HepG2 (cell line): ENCODE results near the gene KCNC2. TPM values are rescaled to one million over a fixed set of nuclear protein-coding genes. Genes with fewer than 3 reads are reported as not detected.

Experiments
- ATAC-seq: fragments of 200-7000 bp; cut with Tn5 transposase; 3 replicates; pipeline ENCODE4 v1.9.1; 2020; ENCODE audit warnings: mild to moderate bottlenecking, moderate library complexity
- BruUV-seq: library from RNA; stranded (reverse); fragments of 400-500 nt; replicated peaks from 2 replicates; lab custom pipeline; 2021; lab: Mats Ljungman, UMichigan
- CTCF ChIA-PET: fragments of 300-600 bp; formaldehyde crosslinking; extraction: SDS; loops from one replicate; lab custom pipeline; 2021; ENCODE audit warnings: low total read pairs, inconsistent platforms, low intra/inter-chr PET ratio; lab: Yijun Ruan, JAX
- POLR2A ChIA-PET: fragments of 350-600 bp; sonication (Branson Sonifier 250); formaldehyde crosslinking; loops from one replicate; lab custom pipeline; 2020; ENCODE audit warnings: antibody characterized with exemption, inconsistent platforms; lab: Yijun Ruan, JAX
- DNase-seq: peaks from one replicate; pipeline ENCODE4 v3.0.0-alpha.2; 2015; ENCODE audit warnings: low spot score
- FAIRE-seq: peaks from 3 replicates; lab custom pipeline; 2011; peaks lifted over from hg19 to GRCh38; lab: Jason Lieb, UNC
- H2AFZ ChIP-seq: one replicate; pipeline ENCODE4 v1.6.1; 2011; ENCODE audit warnings: low read length, inconsistent platforms
- H3K27ac ChIP-seq: fragments of 300-600 bp; 3 replicates; pipeline ENCODE4 v1.8.0; 2011; ENCODE audit warnings: mixed run types, mild to moderate bottlenecking, mixed read lengths, low read length, inconsistent platforms; ENCODE audit not compliant: insufficient read depth; ENCODE audit errors: extremely low read length
- H3K27me3 ChIP-seq, 2 experiments: fragments of 200-600 bp in 1 of 2; 2 replicates in 1 of 2; 3 replicates in 1 of 2; pipeline versions ENCODE4 v1.6.0 to v1.8.0; 2011; ENCODE audit warnings: low read length in 2 of 2, mild to moderate bottlenecking in 2 of 2, moderate library complexity in 2 of 2, inconsistent platforms in 1 of 2; ENCODE audit not compliant: insufficient read depth in 2 of 2, control insufficient read depth in 1 of 2
- H3K36me3 ChIP-seq, 2 experiments: fragments of 200-600 bp in 1 of 2; replicated peaks in 1 of 2; 2 replicates in 1 of 2; 3 replicates in 1 of 2; pipeline versions ENCODE4 v1.5.1 to v1.8.0; 2011; ENCODE audit warnings: low read length in 2 of 2, inconsistent platforms in 1 of 2; ENCODE audit not compliant: insufficient read depth in 2 of 2, control insufficient read depth in 1 of 2
- H3K4me1 ChIP-seq: 2 replicates; pipeline ENCODE4 v1.5.1; 2012; ENCODE audit warnings: low read length, inconsistent platforms; ENCODE audit not compliant: insufficient read depth
- H3K4me2 ChIP-seq: 2 replicates; pipeline ENCODE4 v1.6.0; 2011; ENCODE audit warnings: low read depth, low read length, inconsistent platforms
- H3K4me3 ChIP-seq, 3 experiments: fragments of 200-600 bp in 1 of 3; sonication (generic), shearing (Covaris generic) in 1 of 3; replicated peaks in 1 of 3; 2 replicates each; pipeline ENCODE4 v1.5.1; 2011 to 2016; ENCODE audit warnings: low read length in 3 of 3, inconsistent platforms in 2 of 3, low read depth in 2 of 3, mild to moderate bottlenecking in 2 of 3, control low read depth in 1 of 3, mixed read lengths in 1 of 3; ENCODE audit not compliant: insufficient read depth in 1 of 3
- H3K79me2 ChIP-seq: one replicate; pipeline ENCODE4 v1.6.1; 2011; ENCODE audit warnings: low read length, inconsistent platforms; ENCODE audit not compliant: insufficient read depth
- H3K9ac ChIP-seq: 2 replicates; pipeline ENCODE4 v1.6.0; 2011; ENCODE audit warnings: mild to moderate bottlenecking, low read depth, low read length, inconsistent platforms; ENCODE audit not compliant: insufficient read depth
- H3K9me3 ChIP-seq: 2 replicates; pipeline ENCODE4 v1.5.1; 2012; ENCODE audit warnings: mild to moderate bottlenecking, low read length
- H4K20me1 ChIP-seq: 2 replicates; pipeline ENCODE4 v1.6.0; 2011; ENCODE audit warnings: inconsistent platforms, mild to moderate bottlenecking, low read length, moderate library complexity; ENCODE audit not compliant: insufficient read depth
- CREB1 ChIP-seq, 2 experiments: fragments of 450-650 bp in 1 of 2; IDR thresholded peaks; 2 replicates each; pipeline ENCODE4 v1.6.1; 2016 to 2017; ENCODE audit warnings: control low read depth in 1 of 2, mild to moderate bottlenecking in 1 of 2, missing compliant biosample characterization in 1 of 2, missing genetic modification characterization in 1 of 2
- FOSL1 ChIP-seq: sonication (generic); formaldehyde crosslinking; IDR thresholded peaks from 2 replicates; pipeline ENCODE4 v1.9.0; 2021; ENCODE audit warnings: missing genetic modification reagents, borderline replicate concordance
- FOXM1 ChIP-seq: sonication (generic); formaldehyde crosslinking; IDR thresholded peaks from 2 replicates; pipeline ENCODE4 v1.5.0; 2020; ENCODE audit warnings: missing genetic modification reagents
- MLLT10 ChIP-seq: sonication (generic); formaldehyde crosslinking; IDR thresholded peaks from 2 replicates; pipeline ENCODE4 v1.4.0; 2020; ENCODE audit warnings: missing genetic modification reagents
- POLR2A ChIP-seq, 2 experiments: IDR thresholded peaks; 2 replicates each; pipeline ENCODE4 v1.6.1; 2011; ENCODE audit warnings: low read depth in 2 of 2, low read length in 2 of 2, mild to moderate bottlenecking in 1 of 2, moderate library complexity in 1 of 2; ENCODE audit not compliant: insufficient read depth in 1 of 2
- ZNF609 ChIP-seq: sonication (generic); formaldehyde crosslinking; IDR thresholded peaks from 2 replicates; pipeline ENCODE4 v1.4.0; 2020; ENCODE audit warnings: mild to moderate bottlenecking, missing genetic modification reagents, borderline replicate concordance
- whole genome bisulfite sequencing: methylation state at CpG from one replicate; pipeline ENCODE4 v1.1.6; 2017; ENCODE audit warnings: low lambda C conversion rate; 5-methylcytosine and 5-hydroxymethylcytosine counted together
- in situ Hi-C: cut with HindIII; loops from 2 replicates; pipeline ENCODE4 v1.10.0; 2017; ENCODE audit warnings: low pct_unique_long_range_greater_than_20kb; ENCODE audit not compliant: extremely low pct_ligation_motif_present
- intact Hi-C: fragments of 100-400 bp; cut with micrococcal nuclease; formaldehyde crosslinking; loops from one replicate; pipeline ENCODE4 v1.10.0; 2022; ENCODE audit not compliant: unreplicated experiment
- polyA plus RNA-seq, 8 experiments: library from polyadenylated mRNA; depleted of rRNA in 3 of 8; stranded (reverse) in 7 of 8; unstranded in 1 of 8; fragments of >200 nt; fragmentation: Illumina TruSeq in 4 of 8; extraction: Trizol in 4 of 8; gene quantifications; 2 replicates each; pipeline versions ENCODE4 v1.2.1 to v1.2.3, GENCODE V29; 2011 to 2016; ENCODE audit warnings: low read depth in 4 of 8, missing spikeins in 1 of 8, mixed read lengths in 1 of 8; ENCODE audit not compliant: insufficient read depth in 1 of 8
- total RNA-seq, 5 experiments: library from RNA; depleted of rRNA; stranded (reverse); fragments of >200 nt; fragmentation: Illumina TruSeq; extraction: Trizol; gene quantifications; 2 replicates each; pipeline ENCODE4 v1.2.3, GENCODE V29; 2016; ENCODE audit warnings: low read depth in 1 of 5

Gene KCNC2
- total and polyA plus RNA-seq, 2 of the 13 experiments (the other 11 are each of a cell fraction or from before 2014, with no cell fraction given): not detected

- intact Hi-C loops (loop anchor here (10.0 kb wide), 1 partner anchor 386 kb away; no protein-coding TSS in a partner anchor), in situ Hi-C loops (no loop called here)
- POLR2A ChIA-PET: no interaction called here
These were observed 129.1 kb downstream of the KCNC2 start for GRCh38 chr12:75080582-75080981.

More at GRCh38 chr12:75080582-75080981, 129.1 kb downstream of the KCNC2 start:
- Histone ChIP-seq H3K27me3 (no peaks in the 10 kb centered on the region), H2AFZ (no peak overlapping the region), H3K4me1 (no peaks in the 10 kb centered on the region), H3K27ac (no peak overlapping the region), H3K79me2 (no peaks in the 10 kb centered on the region), H3K4me3 (no peak overlapping the region), H3K36me3 (no peaks in the 10 kb centered on the region), H4K20me1 (no peaks in the 10 kb centered on the region), H3K4me2 (no peak overlapping the region), H3K9me3 (no peaks in the 10 kb centered on the region), H3K9ac (no peak overlapping the region)
- ATAC-seq (no peak), DNase-seq (no peak), FAIRE-seq (no peak)
- 3% methylated on average over 4 of the region's 4 CpGs for WGBS
- CTCF ChIA-PET: no interaction called here
- TF ChIP-seq FOXM1 (CRISPR knock-in tag) (no peak), ZNF609 (no peak), FOSL1 (CRISPR knock-in tag) (no peak), MLLT10 (CRISPR knock-in tag) (no peak), CREB1 (IDR thresholded peaks at IDR 0.05) (peak; percentile 41), CREB1 (CRISPR knock-in tag; IDR thresholded peaks at IDR 0.05) (no peak), POLR2A (IDR thresholded peaks at IDR 0.05; ENCODE audit: insufficient read depth in 1 of 2, low read depth in 2 of 2, low read length in 2 of 2) (no peak)
- BruUV-seq: no TSS peak
